ENCODE results near the gene CLCF1. TPM values are rescaled to one million over a fixed set of nuclear protein-coding genes. Genes with fewer than 3 reads are reported as not detected.

The CLCF1 gene
- total RNA-seq, 1 donor from 2014 or later, result 0.63 TPM

- peaks cover 6% of the 10 kb centered on the region for H3K27me3 Mint-ChIP-seq
- peak overlapping the region; percentile 98 for H3K4me3 Mint-ChIP-seq
Observed at GRCh38 chr11:67316882-67317204, 56.6 kb downstream of the CLCF1 start.

GRCh38 chr11:67315325-67315909, 58.0 kb downstream of the CLCF1 start:
- peaks cover 6% of the 10 kb centered on the region for H3K36me3 Mint-ChIP-seq (ENCODE audit: low read depth)
- intact Hi-C loops (cut with micrococcal nuclease), result no loop called here
- peak; percentile 57 for DNase-seq
- H3K9me3 Mint-ChIP-seq, result no peaks in the 10 kb centered on the region
- H3K27ac Mint-ChIP-seq, result peak overlapping the region; percentile 4
- H3K4me3 Mint-ChIP-seq, result peak overlapping the region; percentile 61
- H3K4me1 Mint-ChIP-seq, result peaks cover 36% of the 10 kb centered on the region
- peaks cover 6% of the 10 kb centered on the region for H3K27me3 Mint-ChIP-seq

More at GRCh38 chr11:67316882-67317204, 56.6 kb downstream of the CLCF1 start:
- peak overlapping the region; percentile 99 for H3K27ac Mint-ChIP-seq
- peaks cover 34% of the 10 kb centered on the region for H3K4me1 Mint-ChIP-seq
- intact Hi-C loops (cut with micrococcal nuclease), result loop anchor here (1.0 kb wide), 6 partner anchors 29 to 236 kb away; partner anchors contain the start of gene GRK2
- H3K9me3 Mint-ChIP-seq, result no peaks in the 10 kb centered on the region
- peaks cover 4% of the 10 kb centered on the region for H3K36me3 Mint-ChIP-seq (ENCODE audit: low read depth)
- DNase-seq, result no peak

GRCh38 chr11:67314218-67314617, 59.2 kb downstream of the CLCF1 start:
- H3K9me3 Mint-ChIP-seq, result no peaks in the 10 kb centered on the region
- peaks cover 6% of the 10 kb centered on the region for H3K36me3 Mint-ChIP-seq (ENCODE audit: low read depth)
- DNase-seq, result peak; percentile 56
- peak overlapping the region; percentile 22 for H3K27ac Mint-ChIP-seq
- H3K27me3 Mint-ChIP-seq, result peaks cover 6% of the 10 kb centered on the region
- H3K4me1 Mint-ChIP-seq, result peaks cover 36% of the 10 kb centered on the region
- intact Hi-C loops (cut with micrococcal nuclease), result no loop called here
- no peak overlapping the region for H3K4me3 Mint-ChIP-seq

Other genes starting within 250 kb of the CLCF1 start
- gene GRK2, start 107.1 kb downstream of the CLCF1 start, total RNA-seq, result 244 and 248 TPM in 2 replicates
- gene ANKRD13D, start 84.3 kb downstream of the CLCF1 start, total RNA-seq, result 114 and 124 TPM in 2 replicates
- gene SSH3, start 70.1 kb downstream of the CLCF1 start, total RNA-seq, result 7.1 and 8.1 TPM in 2 replicates
- gene POLD4, start 20.1 kb downstream of the CLCF1 start, total RNA-seq, result 36.0 and 36.4 TPM in 2 replicates
- gene RAD9A, start 18.4 kb upstream of the CLCF1 start, total RNA-seq, result 31.6 and 34.3 TPM in 2 replicates
- gene PPP1CA, start 28.3 kb upstream of the CLCF1 start, total RNA-seq, result 251 and 252 TPM in 2 replicates
- gene TBC1D10C, start 30.5 kb upstream of the CLCF1 start, total RNA-seq, result 115 and 119 TPM in 2 replicates
- 0.77 and 0.83 TPM in 2 replicates for gene CARNS1, start 42.1 kb upstream of the CLCF1 start, total RNA-seq
- 79.3 and 83.1 TPM in 2 replicates for gene RPS6KB2, start 54.9 kb upstream of the CLCF1 start, total RNA-seq
- gene PTPRCAP, start 64.1 kb upstream of the CLCF1 start, total RNA-seq, result 85.1 and 90.3 TPM in 2 replicates
- 251 and 259 TPM in 2 replicates for gene CORO1B, start 69.9 kb upstream of the CLCF1 start, total RNA-seq
- not detected in 2 replicates for gene GPR152, start 79.1 kb upstream of the CLCF1 start, total RNA-seq
- 0.66 and 0.68 TPM in 2 replicates for gene CABP4, start 81.8 kb upstream of the CLCF1 start, total RNA-seq
- 56.8 and 58.3 TPM in 2 replicates for gene TMEM134, start 95.7 kb upstream of the CLCF1 start, total RNA-seq
- 186 and 189 TPM in 2 replicates for gene AIP, start 109.4 kb upstream of the CLCF1 start, total RNA-seq
- 126 and 128 TPM in 2 replicates for gene PITPNM1, start 131.8 kb upstream of the CLCF1 start, total RNA-seq
- gene CDK2AP2, start 134.6 kb upstream of the CLCF1 start, total RNA-seq, result 93.5 and 97.9 TPM in 2 replicates
- not detected in 2 replicates for gene CABP2, start 149.8 kb upstream of the CLCF1 start, total RNA-seq
- 305 and 312 TPM in 2 replicates for gene GSTP1, start 210.2 kb upstream of the CLCF1 start, total RNA-seq
- 304 and 321 TPM in 2 replicates for gene NDUFV1, start 233.3 kb upstream of the CLCF1 start, total RNA-seq